GM21576 (cell line): Measurements from ENCODE around the gene SH3RF3.

Experiments
- ATAC-seq: cut with Tn5 transposase; IDR thresholded peaks from one replicate; pipeline ENCODE4 v1.9.1; 2021; ENCODE audit warnings: mild to moderate bottlenecking, moderate library complexity; ENCODE audit not compliant: unreplicated experiment

SH3RF3 gene

GRCh38 chr2:109256111-109256510, 127.1 kb downstream of the SH3RF3 start:
- ATAC-seq, result no peak

GRCh38 chr2:109256921-109257320, 127.9 kb downstream of the SH3RF3 start:
- ATAC-seq, result no peak

- no peak for ATAC-seq
Measured at GRCh38 chr2:109257653-109258052, 128.6 kb downstream of the SH3RF3 start.

GRCh38 chr2:109258376-109258775, 129.4 kb downstream of the SH3RF3 start:
- no peak for ATAC-seq

- ATAC-seq, result no peak
Measured at GRCh38 chr2:109258905-109259540, 130.0 kb downstream of the SH3RF3 start.

- ATAC-seq, result no peak
Measured at GRCh38 chr2:109259671-109260070, 130.7 kb downstream of the SH3RF3 start.

- ATAC-seq, result no peak
Measured at GRCh38 chr2:109260116-109260855, 131.3 kb downstream of the SH3RF3 start.

- no peak for ATAC-seq
Measured at GRCh38 chr2:109260886-109261700, 132.1 kb downstream of the SH3RF3 start.

- no peak for ATAC-seq
Measured at GRCh38 chr2:109261906-109262631, 133.1 kb downstream of the SH3RF3 start.

GRCh38 chr2:109264595-109265328, 135.8 kb downstream of the SH3RF3 start:
- ATAC-seq, result no peak

- no peak for ATAC-seq
Measured at GRCh38 chr2:109265369-109265768, 136.4 kb downstream of the SH3RF3 start.

- no peak for ATAC-seq
Measured at GRCh38 chr2:109265953-109266352, 136.9 kb downstream of the SH3RF3 start.

GRCh38 chr2:109266496-109266895, 137.5 kb downstream of the SH3RF3 start:
- ATAC-seq, result no peak

GRCh38 chr2:109266998-109267854, 138.2 kb downstream of the SH3RF3 start:
- no peak for ATAC-seq

- no peak for ATAC-seq
Measured at GRCh38 chr2:109268916-109269315, 139.9 kb downstream of the SH3RF3 start.

GRCh38 chr2:109269706-109270504, 140.9 kb downstream of the SH3RF3 start:
- ATAC-seq, result no peak

GRCh38 chr2:109270505-109271312, 141.7 kb downstream of the SH3RF3 start:
- no peak for ATAC-seq

GRCh38 chr2:109271920-109272319, 142.9 kb downstream of the SH3RF3 start:
- ATAC-seq, result no peak
